Measurements from ENCODE around the gene WIPF2. TPM values are rescaled to one million over a fixed set of nuclear protein-coding genes. Genes with fewer than 3 reads are reported as not detected.
"Not testable (repeated sequence)": the region's sequence is repeated elsewhere in the genome, so short reads cannot be mapped to it uniquely, and the experiment has no call there.

WIPF2 gene
- total and polyA plus RNA-seq, 2 donors (not counting 3 experiments of a cell fraction or from before 2014, with no cell fraction given) = 8.4 to 30.4 TPM

DNA sequence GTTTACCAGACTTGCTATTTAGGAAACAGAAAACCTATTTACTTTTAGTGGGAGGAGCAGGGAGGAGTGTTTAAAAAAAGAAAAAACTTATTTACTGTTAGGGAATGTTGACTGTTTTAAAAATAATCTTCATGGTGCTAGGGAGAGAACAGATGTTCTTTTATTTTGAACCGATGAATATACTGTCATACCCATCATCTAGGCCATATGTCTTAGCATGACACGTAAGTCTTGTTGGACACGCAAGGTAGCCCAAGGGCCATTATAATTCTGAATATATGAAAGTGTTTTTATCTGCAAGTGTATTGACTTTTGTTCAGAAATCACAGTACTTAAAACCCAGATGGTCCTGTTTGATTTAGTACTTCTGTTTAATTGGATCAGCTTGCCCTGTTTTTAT lies 11.6 kb downstream of the WIPF2 start:
- no peak for DNase-seq (ENCODE audit: low read depth, low spot score)
- intact Hi-C loops (cut with micrococcal nuclease) = no loop called here
- no peaks in the 10 kb centered on the region for H3K4me1 ChIP-seq (ENCODE audit: control insufficient read depth, extremely low read depth, insufficient read depth, low read length)
- TF ChIP-seq GATA2 (IDR thresholded peaks at IDR 0.05; ENCODE audit: insufficient read depth, insufficient read length, low read depth, low read length) = no peak
- no peak for TF ChIP-seq MYC (IDR thresholded peaks at IDR 0.05; ENCODE audit: low read depth, low read length)
- no peak for TF ChIP-seq POLR2AphosphoS5 (IDR thresholded peaks at IDR 0.05; ENCODE audit: insufficient read depth, low read depth, low read length)
- no peak for TF ChIP-seq EZH2 (IDR thresholded peaks at IDR 0.05; ENCODE audit: borderline replicate concordance, low read depth, low read length, severe bottlenecking)
- no peak for TF ChIP-seq POLR2A (IDR thresholded peaks at IDR 0.05; ENCODE audit: low read depth, low read length)
- TF ChIP-seq, protein P1, sequence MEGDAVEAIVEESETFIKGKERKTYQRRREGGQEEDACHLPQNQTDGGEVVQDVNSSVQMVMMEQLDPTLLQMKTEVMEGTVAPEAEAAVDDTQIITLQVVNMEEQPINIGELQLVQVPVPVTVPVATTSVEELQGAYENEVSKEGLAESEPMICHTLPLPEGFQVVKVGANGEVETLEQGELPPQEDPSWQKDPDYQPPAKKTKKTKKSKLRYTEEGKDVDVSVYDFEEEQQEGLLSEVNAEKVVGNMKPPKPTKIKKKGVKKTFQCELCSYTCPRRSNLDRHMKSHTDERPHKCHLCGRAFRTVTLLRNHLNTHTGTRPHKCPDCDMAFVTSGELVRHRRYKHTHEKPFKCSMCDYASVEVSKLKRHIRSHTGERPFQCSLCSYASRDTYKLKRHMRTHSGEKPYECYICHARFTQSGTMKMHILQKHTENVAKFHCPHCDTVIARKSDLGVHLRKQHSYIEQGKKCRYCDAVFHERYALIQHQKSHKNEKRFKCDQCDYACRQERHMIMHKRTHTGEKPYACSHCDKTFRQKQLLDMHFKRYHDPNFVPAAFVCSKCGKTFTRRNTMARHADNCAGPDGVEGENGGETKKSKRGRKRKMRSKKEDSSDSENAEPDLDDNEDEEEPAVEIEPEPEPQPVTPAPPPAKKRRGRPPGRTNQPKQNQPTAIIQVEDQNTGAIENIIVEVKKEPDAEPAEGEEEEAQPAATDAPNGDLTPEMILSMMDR (IDR thresholded peaks at IDR 0.05; ENCODE audit: extremely low read depth in 1 of 2, insufficient read depth in 1 of 2, low read depth in 1 of 2, low read length in 2 of 2) = no peak
- no peak for TF ChIP-seq FOS (IDR thresholded peaks at IDR 0.05; ENCODE audit: borderline replicate concordance, insufficient read depth, low read length)
- TF ChIP-seq JUN (IDR thresholded peaks at IDR 0.05; ENCODE audit: borderline replicate concordance, insufficient read depth, insufficient read length, low read depth) = no peak
- TF ChIP-seq, protein P2, sequence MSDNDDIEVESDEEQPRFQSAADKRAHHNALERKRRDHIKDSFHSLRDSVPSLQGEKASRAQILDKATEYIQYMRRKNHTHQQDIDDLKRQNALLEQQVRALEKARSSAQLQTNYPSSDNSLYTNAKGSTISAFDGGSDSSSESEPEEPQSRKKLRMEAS (IDR thresholded peaks at IDR 0.05; ENCODE audit: insufficient read depth, insufficient read length) = no peak
- no peak overlapping the region for H3K9ac ChIP-seq (replicated peaks; ENCODE audit: extremely low read depth, insufficient read depth, low read length)
- BruUV-seq (replicated peaks) = no TSS peak
- H4K20me1 ChIP-seq (replicated peaks; ENCODE audit: control insufficient read depth, extremely low read depth, insufficient read depth, low read length) = no peaks in the 10 kb centered on the region
- H3K4me2 ChIP-seq (ENCODE audit: insufficient read depth, low read length) = no peak overlapping the region
- no peak for FAIRE-seq
- H3K9me1 ChIP-seq (replicated peaks; ENCODE audit: control insufficient read depth, extremely low read depth, insufficient read depth, low read length) = no peaks in the 10 kb centered on the region
- no peaks in the 10 kb centered on the region for H3K27me3 ChIP-seq (ENCODE audit: control insufficient read depth in 2 of 2, insufficient read depth in 2 of 2, low read length in 2 of 2)
- H2AFZ ChIP-seq (ENCODE audit: low read depth, low read length) = no peak overlapping the region
- no peak overlapping the region for H3K27ac ChIP-seq (ENCODE audit: insufficient read depth, low read depth, low read length)
- H3K36me3 ChIP-seq (ENCODE audit: control insufficient read depth in 2 of 2, extremely low read depth in 1 of 2, insufficient read depth in 2 of 2, low read length in 2 of 2) = peaks cover 0 to 7% of the 10 kb centered on the region in 2 experiments
- ChIA-PET CTCF (interaction anchor here (1.0 to 1.7 kb wide), 2 partner anchors 12 to 60 kb away, joined by 3 to 4 read pairs; no protein-coding TSS in a partner anchor), POLR2A (no interaction called here)
- no peak overlapping the region for H3K4me3 ChIP-seq (replicated peaks in 1 of 3; ENCODE audit: insufficient read depth in 1 of 3, low read depth in 1 of 3, low read length in 3 of 3)
- dilution Hi-C loops (cut with MboI; ENCODE audit: extremely low pct_ligation_motif_present, low sequenced_read_pairs) = no loop called here
- H3K9me3 ChIP-seq (replicated peaks; ENCODE audit: control insufficient read depth, insufficient read depth, low read length) = no peaks in the 10 kb centered on the region
- H3K79me2 ChIP-seq (ENCODE audit: control insufficient read depth, insufficient read depth, low read length) = peaks cover 35% of the 10 kb centered on the region

DNA sequence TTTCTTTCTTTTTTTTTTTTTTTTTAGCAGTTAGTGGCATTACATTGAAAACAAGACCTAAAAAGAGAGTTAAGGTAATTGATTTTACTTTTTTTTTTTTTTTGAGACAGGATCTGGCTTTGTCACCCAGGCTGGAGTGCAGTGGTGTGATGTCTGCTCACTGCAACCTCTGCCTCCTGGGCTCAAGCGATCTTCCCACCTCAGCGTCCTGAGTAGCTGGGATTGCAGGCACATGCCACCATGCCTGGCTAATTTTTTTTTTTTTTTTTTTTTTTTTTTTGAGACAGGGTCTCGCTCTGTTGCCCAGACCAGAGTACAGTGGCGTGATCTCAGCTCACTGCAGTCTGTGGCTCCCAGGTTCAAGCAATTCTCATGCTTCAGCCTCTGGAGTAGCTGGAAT lies 12.8 kb downstream of the WIPF2 start:
- intact Hi-C loops (cut with micrococcal nuclease); DNase-seq (ENCODE audit: low read depth, low spot score); H4K20me1 ChIP-seq (replicated peaks; ENCODE audit: control insufficient read depth, extremely low read depth, insufficient read depth, low read length); H3K9me3 ChIP-seq (replicated peaks; ENCODE audit: control insufficient read depth, insufficient read depth, low read length); H3K4me3 ChIP-seq (replicated peaks in 1 of 3; ENCODE audit: insufficient read depth in 1 of 3, low read depth in 1 of 3, low read length in 3 of 3); H2AFZ ChIP-seq (ENCODE audit: low read depth, low read length); BruUV-seq (replicated peaks); POLR2A ChIA-PET; FAIRE-seq; H3K36me3 ChIP-seq (ENCODE audit: control insufficient read depth in 2 of 2, extremely low read depth in 1 of 2, insufficient read depth in 2 of 2, low read length in 2 of 2); H3K9me1 ChIP-seq (replicated peaks; ENCODE audit: control insufficient read depth, extremely low read depth, insufficient read depth, low read length); H3K9ac ChIP-seq (replicated peaks; ENCODE audit: extremely low read depth, insufficient read depth, low read length); H3K4me2 ChIP-seq (ENCODE audit: insufficient read depth, low read length); H3K27me3 ChIP-seq (ENCODE audit: control insufficient read depth in 2 of 2, insufficient read depth in 2 of 2, low read length in 2 of 2); H3K4me1 ChIP-seq (ENCODE audit: control insufficient read depth, extremely low read depth, insufficient read depth, low read length); H3K27ac ChIP-seq (ENCODE audit: insufficient read depth, low read depth, low read length); dilution Hi-C loops (cut with MboI; ENCODE audit: extremely low pct_ligation_motif_present, low sequenced_read_pairs): not testable (repeated sequence)
- CTCF ChIA-PET = interaction anchor here (1.0 to 1.7 kb wide), 3 partner anchors 9 to 14 kb away, joined by 3 to 4 read pairs (median 4); no protein-coding TSS in a partner anchor
- H3K79me2 ChIP-seq (ENCODE audit: control insufficient read depth, insufficient read depth, low read length) = peaks cover 35% of the 10 kb centered on the region

Measured in endothelial cell of umbilical vein (primary cell).